GM19395 (cell line): ENCODE measurements around the gene NFATC2.
"Not testable (repeated sequence)": the region's sequence is repeated elsewhere in the genome, so short reads cannot be mapped to it uniquely, and the experiment has no call there.

Source experiments
- ATAC-seq: cut with Tn5 transposase; IDR thresholded peaks from one replicate; pipeline ENCODE4 v1.9.1; 2021; ENCODE audit warnings: mild to moderate bottlenecking, moderate library complexity; ENCODE audit not compliant: unreplicated experiment

The NFATC2 gene

GRCh38 chr20:51363813-51364212 lies 178.7 kb downstream of the NFATC2 start:
- no peak for ATAC-seq

- no peak for ATAC-seq
These were observed 179.1 kb downstream of the NFATC2 start for GRCh38 chr20:51363378-51363777.

GRCh38 chr20:51362254-51362653 lies 180.3 kb downstream of the NFATC2 start:
- ATAC-seq: no peak

DNA sequence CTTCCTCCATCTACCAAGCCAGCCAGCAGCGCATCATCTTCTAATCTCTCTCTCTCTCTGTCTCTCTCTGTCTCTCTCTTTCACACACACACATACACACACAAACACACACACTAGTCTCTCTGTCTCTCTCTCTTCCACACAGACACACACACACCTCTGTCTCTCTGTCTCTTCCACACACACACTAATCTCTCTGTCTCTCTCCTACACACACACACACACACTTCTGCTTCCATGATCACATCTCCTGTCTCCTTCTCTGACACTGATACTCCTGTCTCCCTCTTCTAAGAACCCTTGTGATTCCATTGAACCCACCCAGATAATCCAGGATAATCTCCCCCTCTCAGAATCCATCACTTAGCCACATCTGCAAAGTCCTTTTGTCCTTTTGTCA lies 181.3 kb downstream of the NFATC2 start:
- no peak for ATAC-seq

DNA sequence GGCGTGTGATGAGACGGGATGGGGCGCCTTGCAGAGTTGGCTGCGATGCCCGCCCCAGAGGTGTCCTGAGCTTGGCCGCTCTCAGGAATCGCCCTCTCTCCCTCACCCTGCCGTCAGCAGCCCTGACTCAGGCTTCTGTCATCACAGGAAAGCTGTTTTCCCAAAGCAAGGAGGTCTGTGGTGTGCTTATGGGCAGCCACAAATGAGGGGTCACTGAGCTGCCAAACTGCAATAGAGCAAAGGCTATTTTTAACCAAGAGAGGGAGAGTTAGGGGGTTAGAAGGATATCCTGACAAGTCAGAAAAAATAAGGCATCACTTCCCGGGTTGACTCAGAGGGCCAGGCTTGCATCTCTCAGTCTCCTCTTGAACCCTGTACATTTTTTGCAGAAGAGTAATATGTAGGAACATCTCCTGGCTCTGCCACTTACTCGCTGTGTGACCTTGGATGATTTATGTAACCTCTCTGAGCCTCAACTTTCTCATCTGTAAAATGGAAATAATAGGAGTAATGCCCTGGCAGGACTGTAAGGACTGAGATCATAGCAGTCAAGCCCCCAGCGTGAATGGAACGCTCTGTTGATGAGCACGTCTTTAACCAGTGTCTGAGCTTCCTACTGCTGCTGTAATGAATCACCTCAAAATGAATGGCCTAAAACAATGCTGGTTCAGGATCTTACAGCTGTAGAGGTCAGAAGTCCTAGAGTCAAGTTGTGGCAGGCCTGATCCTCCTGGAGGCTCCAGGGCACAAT lies 181.9 kb downstream of the NFATC2 start:
- no peak for ATAC-seq

- ATAC-seq: no peak
These were observed 182.6 kb downstream of the NFATC2 start for GRCh38 chr20:51359947-51360346.

GRCh38 chr20:51359401-51359800 lies 183.1 kb downstream of the NFATC2 start:
- ATAC-seq: no peak

DNA sequence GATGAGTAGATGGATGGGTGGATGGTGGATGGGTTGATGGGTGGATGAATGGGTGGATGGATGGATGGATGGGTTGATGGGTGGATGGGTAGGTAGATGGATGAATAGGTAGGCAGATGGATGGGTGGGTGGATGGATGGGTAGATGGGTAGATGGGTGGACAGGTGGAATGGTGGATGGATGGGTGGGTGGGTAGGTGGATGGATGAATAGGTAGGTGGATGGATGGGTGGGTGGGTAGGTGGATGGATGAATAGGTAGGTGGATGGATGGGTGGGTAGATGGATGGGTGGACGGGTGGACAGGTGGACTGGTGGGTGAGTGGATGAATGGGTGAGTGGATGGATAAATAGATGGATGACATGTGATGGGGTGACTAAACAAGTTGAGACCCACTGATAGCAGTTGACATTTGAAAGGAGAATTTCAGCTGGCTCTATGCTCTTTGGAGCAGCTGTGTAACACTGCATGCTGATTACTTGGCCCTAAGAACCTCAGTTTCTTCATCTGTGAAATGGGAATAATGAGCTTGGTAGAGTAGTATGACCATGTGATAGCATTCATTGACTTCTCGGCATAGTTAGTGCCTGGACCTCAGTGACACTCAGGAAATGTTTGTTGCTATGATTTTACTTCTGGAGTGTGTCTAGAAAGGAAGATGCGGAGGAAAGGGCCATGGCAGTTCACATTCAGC lies 184.3 kb downstream of the NFATC2 start:
- no peak for ATAC-seq

DNA sequence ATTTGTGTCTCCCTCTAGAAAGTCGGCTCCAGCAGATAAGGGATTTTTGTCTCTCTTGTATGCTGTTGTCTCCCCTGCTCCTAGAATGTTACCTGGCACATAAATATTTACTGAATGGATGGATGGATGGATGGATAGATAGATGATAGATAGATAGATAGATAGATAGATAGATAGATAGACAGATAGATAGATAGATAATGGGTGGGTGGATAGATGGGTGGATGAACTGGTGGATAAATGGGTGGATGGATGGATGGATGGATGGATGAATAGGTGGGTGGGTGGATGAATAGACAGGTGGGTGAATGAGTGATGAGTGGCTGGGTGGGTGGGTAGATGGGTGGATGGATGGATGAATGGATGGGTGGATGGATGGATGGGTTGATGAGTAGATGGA lies 185.0 kb downstream of the NFATC2 start:
- no peak for ATAC-seq

DNA sequence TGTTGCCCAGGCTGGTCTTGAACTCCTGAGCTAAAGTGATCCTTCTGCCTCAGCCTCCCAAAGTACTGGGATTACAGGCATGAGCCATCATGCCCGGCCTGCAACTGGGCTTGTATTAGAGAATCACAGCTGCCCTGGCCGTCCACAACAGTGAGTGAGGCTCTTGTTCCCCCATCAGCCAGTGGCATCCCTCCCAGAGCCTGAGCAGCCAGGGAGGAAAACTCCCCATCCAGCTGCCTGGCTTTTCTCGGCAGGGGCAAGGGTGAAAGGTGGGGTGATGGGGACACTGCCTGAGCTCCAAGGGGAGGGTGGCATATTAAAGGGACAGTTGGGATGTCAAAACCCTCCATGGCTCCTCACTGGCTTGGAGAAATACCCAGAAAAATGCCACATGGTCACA lies 185.6 kb downstream of the NFATC2 start:
- ATAC-seq: no peak

DNA sequence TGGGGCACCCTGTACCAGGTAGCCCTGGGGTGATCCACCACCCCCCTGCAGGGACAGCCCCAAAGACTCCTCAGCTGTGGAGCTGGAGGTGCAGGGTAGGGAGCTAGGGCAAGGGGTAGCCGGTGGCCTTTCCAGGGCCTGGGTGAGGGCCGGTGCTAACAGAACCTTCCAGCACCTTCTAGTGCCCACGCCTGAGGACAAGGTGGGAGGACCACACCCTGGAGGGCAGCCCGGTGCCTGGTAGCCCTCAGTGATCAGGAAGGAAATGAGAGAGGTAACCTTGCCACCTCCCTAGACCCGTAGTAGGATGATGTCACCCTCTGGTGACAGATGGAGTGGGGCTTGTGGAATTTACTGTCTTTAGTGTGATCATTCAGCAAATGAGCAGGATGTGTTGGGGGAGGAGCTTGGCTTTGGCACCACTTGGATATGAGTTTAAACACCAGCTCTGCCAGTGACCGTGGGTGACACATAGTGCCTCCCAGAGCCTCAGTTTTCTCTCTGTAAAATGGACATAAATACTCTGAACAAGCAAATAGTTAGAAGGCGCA lies 187.7 kb downstream of the NFATC2 start:
- no peak for ATAC-seq

DNA sequence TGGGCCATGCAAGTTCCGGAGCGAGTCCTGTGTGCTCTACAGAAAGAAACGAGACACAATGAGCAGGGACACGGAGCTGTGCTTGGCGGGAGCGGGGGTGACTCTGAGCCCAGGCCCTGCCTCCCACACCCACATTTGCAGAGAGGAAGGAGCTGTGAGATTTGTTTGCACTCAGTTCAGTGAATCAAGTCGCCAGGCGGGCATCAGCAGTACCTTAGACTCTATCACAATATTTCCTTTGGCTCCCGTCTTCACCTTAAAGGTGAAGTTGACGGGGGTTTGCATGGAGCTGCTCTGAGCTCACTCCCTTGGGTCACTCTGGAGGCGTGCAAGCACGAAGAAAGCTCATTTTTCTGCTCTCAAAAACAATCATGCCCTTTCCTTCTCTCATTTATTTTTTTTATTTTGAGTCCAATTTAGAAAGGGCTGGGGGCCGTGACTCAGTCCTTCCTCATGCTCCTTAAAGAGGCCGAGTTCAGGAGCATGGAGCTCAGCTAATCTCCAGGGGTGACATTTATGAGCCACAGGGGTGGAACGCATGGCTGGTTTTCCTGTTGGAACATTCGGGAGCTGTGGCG lies 188.2 kb downstream of the NFATC2 start:
- no peak for ATAC-seq

DNA sequence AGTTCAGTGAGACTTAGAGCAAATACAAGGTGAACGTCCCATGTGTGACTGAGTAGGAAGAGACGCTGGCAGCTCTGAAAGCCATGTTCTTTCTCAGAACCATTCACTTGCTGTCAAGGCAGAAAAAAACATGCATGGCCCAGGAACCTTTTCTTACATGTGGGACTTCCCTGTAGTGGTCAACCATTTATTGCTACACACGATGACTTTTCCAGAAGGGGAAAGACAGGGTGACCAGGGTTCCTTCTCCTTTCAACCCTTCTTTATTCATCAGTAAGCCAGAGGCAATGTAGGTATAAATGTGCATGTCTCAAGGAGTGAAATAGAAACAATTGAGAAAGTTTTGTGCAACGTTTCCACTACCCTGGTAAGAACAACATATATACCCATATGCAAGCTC lies 189.0 kb downstream of the NFATC2 start:
- no peak for ATAC-seq

GRCh38 chr20:51352791-51353190 lies 189.7 kb downstream of the NFATC2 start:
- no peak for ATAC-seq

- ATAC-seq: no peak
These were observed 191.4 kb downstream of the NFATC2 start for GRCh38 chr20:51350941-51351631.

- no peak for ATAC-seq
These were observed 193.6 kb downstream of the NFATC2 start for GRCh38 chr20:51348876-51349275.

GRCh38 chr20:51347831-51348230 lies 194.7 kb downstream of the NFATC2 start:
- ATAC-seq: no peak

- no peak for ATAC-seq
These were observed 195.6 kb downstream of the NFATC2 start for GRCh38 chr20:51346686-51347485.

DNA sequence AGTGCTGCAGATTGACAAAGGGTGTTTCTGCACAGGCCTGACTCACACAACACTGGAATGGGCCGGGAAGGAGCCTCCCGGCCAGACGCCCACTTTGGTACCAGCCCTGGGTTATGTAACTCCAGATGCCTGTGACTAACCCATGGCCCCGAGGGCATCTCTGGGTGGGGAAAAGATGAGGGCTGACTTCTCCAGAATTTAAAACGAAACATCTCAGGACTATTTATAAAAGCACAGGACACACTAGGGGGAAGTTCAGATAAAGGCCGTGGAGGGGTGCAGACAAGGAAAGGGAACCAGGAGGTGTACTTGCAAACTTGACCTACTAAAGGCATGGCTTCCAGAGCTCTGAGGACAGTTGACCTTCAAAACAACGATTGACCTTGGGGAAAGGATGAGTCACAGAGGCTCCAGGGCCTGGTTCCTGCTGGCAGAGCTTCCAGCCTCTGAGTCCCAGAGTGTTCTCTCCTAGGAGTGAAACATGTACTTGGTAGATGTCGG lies 196.9 kb downstream of the NFATC2 start:
- no peak for ATAC-seq

DNA sequence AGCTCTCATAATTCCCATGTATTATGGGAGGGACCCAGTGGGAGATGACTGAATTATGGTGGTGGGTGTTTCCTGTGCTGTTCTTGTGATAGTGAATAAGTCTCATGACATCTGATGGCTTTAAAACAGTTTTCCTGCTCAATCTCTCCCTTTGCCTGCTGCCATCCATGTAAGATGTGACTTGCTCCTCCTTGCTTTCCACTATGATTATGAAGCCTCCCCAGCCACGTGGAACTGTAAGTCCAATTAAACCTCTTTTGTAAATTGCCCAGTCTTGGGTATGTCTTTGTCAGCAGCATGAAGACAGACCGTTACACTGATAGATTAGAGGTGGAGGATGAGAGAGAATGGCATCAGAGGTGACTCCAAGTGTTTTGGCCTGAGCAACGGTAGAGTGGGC lies 198.7 kb downstream of the NFATC2 start:
- ATAC-seq: not testable (repeated sequence)
